ENCODE results near the gene CACFD1. TPM values are rescaled to one million over a fixed set of nuclear protein-coding genes. Genes with fewer than 3 reads are reported as not detected.

Gene CACFD1
- total RNA-seq, 1 experiment from 2014 or later, result 15.1 TPM

DNA sequence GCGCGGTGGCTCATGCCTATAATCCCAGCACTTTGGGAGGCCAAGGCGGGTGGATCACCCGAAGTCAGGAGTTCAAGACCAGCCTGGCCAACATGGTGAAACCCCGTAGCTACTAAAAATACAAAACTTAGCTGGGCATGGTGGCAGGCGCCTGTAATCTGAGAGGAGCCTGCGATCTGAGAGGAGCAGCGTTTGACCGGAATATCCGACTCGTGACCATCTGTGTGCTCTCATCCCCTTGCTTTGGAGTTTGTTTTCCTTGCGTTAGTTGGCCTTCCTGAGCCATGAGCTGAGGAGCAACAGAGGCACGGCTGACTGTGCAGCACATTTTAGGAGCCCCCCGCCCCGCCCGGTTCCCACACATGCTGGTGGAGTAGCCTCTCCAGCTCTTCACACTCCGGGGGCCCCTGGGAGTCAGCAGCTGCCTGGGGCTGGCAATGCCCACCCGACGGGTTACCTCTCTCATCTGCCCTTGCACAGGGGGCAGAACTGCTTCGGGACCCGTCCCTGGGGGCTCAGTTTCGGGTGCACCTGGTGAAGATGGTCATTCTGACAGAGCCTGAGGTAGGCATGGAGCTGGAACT, 34.6 kb upstream of the CACFD1 start:
- H3K27ac Mint-ChIP-seq (ENCODE audit: unreplicated experiment), result no peak overlapping the region
- peaks cover 12% of the 10 kb centered on the region for H3K36me3 Mint-ChIP-seq (ENCODE audit: insufficient read depth, unreplicated experiment)
- no peak overlapping the region for H3K4me3 Mint-ChIP-seq (ENCODE audit: low read depth, unreplicated experiment)
- TF ChIP-seq, protein P1, sequence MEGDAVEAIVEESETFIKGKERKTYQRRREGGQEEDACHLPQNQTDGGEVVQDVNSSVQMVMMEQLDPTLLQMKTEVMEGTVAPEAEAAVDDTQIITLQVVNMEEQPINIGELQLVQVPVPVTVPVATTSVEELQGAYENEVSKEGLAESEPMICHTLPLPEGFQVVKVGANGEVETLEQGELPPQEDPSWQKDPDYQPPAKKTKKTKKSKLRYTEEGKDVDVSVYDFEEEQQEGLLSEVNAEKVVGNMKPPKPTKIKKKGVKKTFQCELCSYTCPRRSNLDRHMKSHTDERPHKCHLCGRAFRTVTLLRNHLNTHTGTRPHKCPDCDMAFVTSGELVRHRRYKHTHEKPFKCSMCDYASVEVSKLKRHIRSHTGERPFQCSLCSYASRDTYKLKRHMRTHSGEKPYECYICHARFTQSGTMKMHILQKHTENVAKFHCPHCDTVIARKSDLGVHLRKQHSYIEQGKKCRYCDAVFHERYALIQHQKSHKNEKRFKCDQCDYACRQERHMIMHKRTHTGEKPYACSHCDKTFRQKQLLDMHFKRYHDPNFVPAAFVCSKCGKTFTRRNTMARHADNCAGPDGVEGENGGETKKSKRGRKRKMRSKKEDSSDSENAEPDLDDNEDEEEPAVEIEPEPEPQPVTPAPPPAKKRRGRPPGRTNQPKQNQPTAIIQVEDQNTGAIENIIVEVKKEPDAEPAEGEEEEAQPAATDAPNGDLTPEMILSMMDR (IDR thresholded peaks at IDR 0.05; ENCODE audit: unreplicated experiment), result no peak
- no peak for DNase-seq
- peaks cover 8% of the 10 kb centered on the region for H3K4me1 Mint-ChIP-seq (ENCODE audit: low read depth, unreplicated experiment)
- CTCF ChIA-PET, result interaction anchor here (0.6 kb wide), 1 partner anchor 35 kb away, joined by 5 read pairs; the partner anchor contains the start of gene CACFD1
- peaks cover 11% of the 10 kb centered on the region for H3K27me3 Mint-ChIP-seq (ENCODE audit: unreplicated experiment)
- BruUV-seq (replicated peaks), result no TSS peak
- no peaks in the 10 kb centered on the region for H3K9me3 Mint-ChIP-seq (ENCODE audit: low read depth, unreplicated experiment)
- intact Hi-C loops (cut with micrococcal nuclease; ENCODE audit: unreplicated experiment), result no loop called here

DNA sequence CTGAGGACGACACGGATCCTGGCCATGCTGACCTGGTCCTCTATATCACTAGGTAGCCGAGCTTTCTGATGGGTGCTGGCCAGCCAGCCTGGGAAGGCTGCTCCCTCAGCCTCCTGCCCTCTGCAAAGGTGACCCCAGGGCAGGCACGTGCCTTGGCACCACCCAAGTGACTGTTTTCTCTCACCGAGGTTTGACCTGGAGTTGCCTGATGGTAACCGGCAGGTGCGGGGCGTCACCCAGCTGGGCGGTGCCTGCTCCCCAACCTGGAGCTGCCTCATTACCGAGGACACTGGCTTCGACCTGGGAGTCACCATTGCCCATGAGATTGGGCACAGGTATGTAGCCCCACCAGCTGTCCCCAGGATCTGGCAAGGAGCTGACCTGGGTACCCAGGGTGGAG, 33.8 kb upstream of the CACFD1 start:
- H3K27ac Mint-ChIP-seq (ENCODE audit: unreplicated experiment), result no peak overlapping the region
- H3K4me1 Mint-ChIP-seq (ENCODE audit: low read depth, unreplicated experiment), result peaks cover 8% of the 10 kb centered on the region
- peaks cover 11% of the 10 kb centered on the region for H3K27me3 Mint-ChIP-seq (ENCODE audit: unreplicated experiment)
- no peak for DNase-seq
- H3K36me3 Mint-ChIP-seq (ENCODE audit: insufficient read depth, unreplicated experiment), result peaks cover 12% of the 10 kb centered on the region
- BruUV-seq (replicated peaks), result no TSS peak
- intact Hi-C loops (cut with micrococcal nuclease; ENCODE audit: unreplicated experiment), result no loop called here
- no peaks in the 10 kb centered on the region for H3K9me3 Mint-ChIP-seq (ENCODE audit: low read depth, unreplicated experiment)
- TF ChIP-seq, protein P1 (IDR thresholded peaks at IDR 0.05; ENCODE audit: unreplicated experiment), result no peak
- H3K4me3 Mint-ChIP-seq (ENCODE audit: low read depth, unreplicated experiment), result no peak overlapping the region
- CTCF ChIA-PET, result no interaction called here

DNA sequence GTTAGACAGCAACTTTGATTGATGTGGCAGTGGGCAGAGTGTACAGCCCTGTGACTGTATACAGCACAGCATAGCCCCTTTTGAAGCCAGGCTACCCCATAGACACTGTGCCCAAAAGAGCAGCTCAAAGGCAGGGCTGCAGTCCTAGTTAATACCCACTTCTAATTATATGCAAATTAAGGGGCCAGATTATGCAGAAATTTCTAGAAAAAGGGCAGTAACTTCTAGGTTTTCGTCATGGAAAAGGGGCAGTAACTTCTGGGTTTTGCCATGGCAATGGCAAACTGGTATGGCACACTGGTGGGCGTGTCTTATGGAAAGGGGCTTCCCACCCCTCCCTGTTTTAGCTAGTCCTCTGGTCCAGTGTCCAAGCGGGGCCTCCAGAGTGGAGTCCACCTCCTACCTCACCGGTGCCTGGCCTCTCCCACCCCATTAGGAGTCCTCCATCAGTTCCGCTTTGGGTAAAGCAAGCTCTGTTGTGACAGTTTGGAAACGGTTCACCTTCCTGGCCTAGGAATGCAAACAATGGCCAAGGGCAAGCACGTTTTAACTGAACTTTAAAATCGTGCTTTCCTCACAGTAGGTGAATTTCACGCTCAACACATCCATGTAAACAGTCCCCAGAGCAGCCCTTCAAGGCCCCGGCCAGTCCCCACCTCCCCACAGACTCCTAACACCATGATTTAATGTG, 32.0 kb upstream of the CACFD1 start:
- no peak overlapping the region for H3K4me3 Mint-ChIP-seq (ENCODE audit: low read depth, unreplicated experiment)
- CTCF ChIA-PET, result no interaction called here
- no peaks in the 10 kb centered on the region for H3K9me3 Mint-ChIP-seq (ENCODE audit: low read depth, unreplicated experiment)
- H3K27ac Mint-ChIP-seq (ENCODE audit: unreplicated experiment), result no peak overlapping the region
- BruUV-seq (replicated peaks), result no TSS peak
- no peak for DNase-seq
- intact Hi-C loops (cut with micrococcal nuclease; ENCODE audit: unreplicated experiment), result no loop called here
- no peaks in the 10 kb centered on the region for H3K4me1 Mint-ChIP-seq (ENCODE audit: low read depth, unreplicated experiment)
- peaks cover 5% of the 10 kb centered on the region for H3K36me3 Mint-ChIP-seq (ENCODE audit: insufficient read depth, unreplicated experiment)
- TF ChIP-seq, protein P1 (IDR thresholded peaks at IDR 0.05; ENCODE audit: unreplicated experiment), result no peak
- peaks cover 11% of the 10 kb centered on the region for H3K27me3 Mint-ChIP-seq (ENCODE audit: unreplicated experiment)

DNA sequence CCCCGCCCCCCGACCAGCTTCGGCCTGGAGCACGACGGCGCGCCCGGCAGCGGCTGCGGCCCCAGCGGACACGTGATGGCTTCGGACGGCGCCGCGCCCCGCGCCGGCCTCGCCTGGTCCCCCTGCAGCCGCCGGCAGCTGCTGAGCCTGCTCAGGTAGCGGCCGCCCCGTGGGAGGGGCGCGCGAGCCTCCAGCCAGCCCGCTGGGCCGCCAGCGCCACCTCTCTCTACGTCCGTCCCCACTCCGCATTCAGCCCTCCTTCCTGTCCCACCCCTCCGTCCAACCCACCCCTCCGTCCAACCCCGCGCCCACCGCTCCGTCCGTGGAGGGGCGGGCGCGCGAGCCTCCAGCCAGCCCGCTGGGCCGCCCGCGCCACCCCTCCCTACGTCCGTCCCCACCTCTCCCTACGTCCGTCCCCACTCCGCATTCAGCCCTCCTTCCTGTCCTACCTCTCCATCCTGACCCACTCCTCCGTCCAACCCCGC, 31.1 kb upstream of the CACFD1 start:
- Mint-ChIP-seq H3K9me3 (ENCODE audit: low read depth, unreplicated experiment) (no peaks in the 10 kb centered on the region), H3K36me3 (ENCODE audit: insufficient read depth, unreplicated experiment) (peaks cover 5% of the 10 kb centered on the region), H3K4me1 (ENCODE audit: low read depth, unreplicated experiment) (no peaks in the 10 kb centered on the region), H3K27ac (ENCODE audit: unreplicated experiment) (no peak overlapping the region), H3K27me3 (ENCODE audit: unreplicated experiment) (peaks cover 11% of the 10 kb centered on the region), H3K4me3 (ENCODE audit: low read depth, unreplicated experiment) (no peak overlapping the region)
- BruUV-seq (replicated peaks), result no TSS peak
- CTCF ChIA-PET, result no interaction called here
- no peak for DNase-seq
- intact Hi-C loops (cut with micrococcal nuclease; ENCODE audit: unreplicated experiment), result no loop called here
- TF ChIP-seq, protein P1 (IDR thresholded peaks at IDR 0.05; ENCODE audit: unreplicated experiment), result no peak

Measured in Calu3 (cell line).